ENCODE results near the gene OR6K2.

The OR6K2 gene

GRCh38 chr1:158686111-158687009 lies 14.1 kb downstream of the OR6K2 start, which contains the start of gene SPTA1:
Gene SPTA1 (minus strand): TSS chr1:158686715. CDS start chr1:158686517, 198 bp downstream.
- DNase-seq (ENCODE audit: low read depth in 2 of 2), result no peak

DNA sequence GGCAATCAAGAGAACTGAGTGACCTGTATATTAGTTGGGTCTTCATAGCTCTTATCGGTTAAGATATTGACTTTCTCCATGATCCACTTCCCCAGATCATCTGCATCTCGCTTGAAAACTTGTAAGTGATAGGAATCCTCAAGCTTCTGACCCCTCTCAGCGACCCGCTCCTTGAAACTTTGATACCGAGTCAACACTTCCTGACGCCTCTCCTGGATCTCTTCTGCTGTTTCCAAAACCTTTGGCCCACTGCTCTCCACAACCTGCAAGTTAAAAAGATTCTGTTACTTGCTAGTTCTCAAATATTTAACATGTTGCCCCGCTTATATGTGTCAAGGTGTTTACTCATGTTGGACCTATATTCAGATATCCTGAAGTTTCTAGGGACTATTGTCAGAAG lies 15.4 kb downstream of the OR6K2 start:
- DNase-seq (ENCODE audit: low read depth in 2 of 2), result no peak

- DNase-seq (ENCODE audit: low read depth in 2 of 2), result no peak
Observed at GRCh38 chr1:158681606-158682005, 18.8 kb downstream of the OR6K2 start.

DNA sequence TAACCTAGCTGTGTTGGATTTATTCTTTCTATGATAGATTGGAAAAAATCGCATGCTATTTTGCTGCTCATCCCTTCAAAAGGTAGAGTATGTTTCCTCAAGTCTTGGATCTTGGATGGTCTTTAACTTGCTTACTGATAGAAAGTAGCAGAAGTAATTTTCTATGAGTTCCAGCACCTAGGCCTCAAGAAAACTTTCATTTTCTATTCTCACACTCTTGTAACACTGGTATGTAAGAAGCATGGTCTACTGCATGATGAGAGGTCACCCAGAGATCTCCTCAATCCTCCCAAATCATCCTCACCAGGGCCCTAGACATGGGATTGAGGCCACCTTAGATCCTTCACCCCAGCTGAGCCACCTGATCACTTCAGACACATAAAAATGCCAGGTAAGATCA lies 21.2 kb downstream of the OR6K2 start:
- DNase-seq (ENCODE audit: low read depth in 2 of 2), result no peak

GRCh38 chr1:158675563-158676323 lies 24.7 kb downstream of the OR6K2 start:
- DNase-seq (ENCODE audit: low read depth in 2 of 2), result no peak

- DNase-seq (ENCODE audit: low read depth in 2 of 2), result no peak
Observed at GRCh38 chr1:158674302-158674701, 26.1 kb downstream of the OR6K2 start.

DNA sequence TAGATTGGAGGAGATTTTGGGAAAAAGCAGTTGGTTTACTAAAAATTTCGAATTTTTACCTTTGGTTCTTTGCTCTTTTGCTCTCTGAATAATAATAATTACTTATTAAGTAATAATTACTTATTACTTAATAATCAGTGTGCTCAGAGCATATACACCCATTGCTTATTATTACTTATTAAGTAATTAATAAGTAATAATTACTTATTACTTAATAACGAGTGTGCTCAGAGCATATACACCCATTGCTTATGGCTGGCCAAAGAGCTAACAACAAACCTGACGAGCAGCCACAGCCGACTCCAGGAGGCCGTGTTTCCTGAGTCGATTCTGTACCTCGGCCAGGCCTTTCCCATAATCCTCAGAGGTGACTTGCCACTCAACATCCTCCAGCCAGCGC lies 34.4 kb downstream of the OR6K2 start:
- DNase-seq (ENCODE audit: low read depth in 2 of 2), result no peak

- no peak for DNase-seq (ENCODE audit: low read depth in 2 of 2)
Observed at GRCh38 chr1:158654571-158654970, 45.9 kb downstream of the OR6K2 start.

DNA sequence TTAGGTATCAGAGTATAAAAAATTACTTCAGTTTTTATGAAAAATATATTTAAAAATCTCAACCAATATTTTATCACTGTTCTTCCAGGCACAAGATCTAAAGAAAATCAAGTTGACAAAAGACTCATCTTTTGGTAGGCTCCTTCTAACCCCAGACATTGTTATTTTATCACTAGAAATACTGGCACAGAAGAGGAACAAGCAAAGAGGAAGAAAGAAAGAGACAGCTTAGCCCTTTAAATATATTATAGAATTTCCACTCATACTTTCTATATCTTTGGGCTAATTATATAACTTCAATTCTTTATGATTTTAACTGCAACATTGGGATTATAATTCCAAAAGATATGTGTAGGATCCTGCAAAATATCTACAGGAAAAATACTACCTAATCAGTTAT lies 46.4 kb downstream of the OR6K2 start:
- no peak for DNase-seq (ENCODE audit: low read depth in 2 of 2)

DNA sequence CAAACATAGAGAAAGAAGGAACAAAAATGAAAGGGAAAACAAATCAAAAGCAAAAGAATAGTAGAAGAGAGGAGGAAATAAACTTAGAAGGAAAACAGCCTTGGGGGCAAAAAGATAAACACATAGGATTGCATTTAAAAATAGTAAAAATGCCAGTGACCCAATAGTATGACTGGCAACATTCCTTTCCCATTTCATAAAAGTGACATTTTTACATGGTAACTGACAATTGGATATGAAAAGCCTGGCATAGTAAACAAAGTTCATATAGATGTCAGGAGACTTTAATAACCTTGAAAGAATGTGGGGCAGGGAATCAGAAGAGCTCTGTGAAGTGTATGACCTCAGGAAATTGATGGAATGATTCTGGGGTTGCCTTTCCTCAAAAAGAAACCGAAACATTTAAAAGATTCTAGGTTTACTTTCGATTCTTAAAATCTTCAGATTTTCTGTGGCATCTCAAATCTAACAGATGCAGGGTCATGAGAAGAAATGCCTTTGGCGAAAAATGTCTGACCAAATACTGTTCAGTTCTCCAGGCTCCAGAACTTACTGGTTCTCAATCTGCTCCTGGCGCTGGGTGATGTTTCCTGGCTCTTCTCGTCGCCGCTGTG lies 47.6 kb downstream of the OR6K2 start:
- DNase-seq (ENCODE audit: low read depth in 2 of 2), result no peak
